PC-9 (cell line): ENCODE results near the gene OSBPL6. TPM values are rescaled to one million over a fixed set of nuclear protein-coding genes. Genes with fewer than 3 reads are reported as not detected.
"Not testable (repeated sequence)": the region's sequence is repeated elsewhere in the genome, so short reads cannot be mapped to it uniquely, and the experiment has no call there.

Source experiments
- BruUV-seq: library from RNA; stranded (reverse); fragments of 400-500 nt; replicated peaks from 2 replicates; lab custom pipeline; 2021; lab: Mats Ljungman, UMichigan
- CTCF ChIA-PET: fragments of 300-600 bp; sonication (Branson Sonifier 250); formaldehyde crosslinking; loops from one replicate; lab custom pipeline; 2022; ENCODE audit warnings: antibody characterized with exemption; lab: Charles Lee
- POLR2A ChIA-PET: fragments of 300-600 bp; sonication (Branson Sonifier 250); formaldehyde crosslinking; loops from one replicate; lab custom pipeline; 2022; ENCODE audit warnings: antibody characterized with exemption; ENCODE audit not compliant: unreplicated experiment; lab: Charles Lee
- DNase-seq, 2 experiments: peaks; one replicate each; pipeline versions ENCODE4 v3.0.0 to v3.0.0-alpha.2; 2015 to 2022; ENCODE audit warnings: mixed read lengths in 1 of 2
- H2AFZ ChIP-seq: fragments of 200-600 bp; sonication (generic); 2 replicates; pipeline ENCODE4 v1.8.1; 2017; ENCODE audit warnings: antibody characterized with exemption
- H3F3A ChIP-seq: fragments of 200-600 bp; sonication (generic); 2 replicates; pipeline ENCODE4 v1.8.1; 2017; ENCODE audit warnings: antibody characterized with exemption, mild to moderate bottlenecking, low read depth; ENCODE audit not compliant: insufficient read depth
- H3K27ac ChIP-seq: fragments of 200-600 bp; sonication (generic); 2 replicates; pipeline ENCODE4 v1.6.1; 2016; ENCODE audit warnings: mixed run types
- H3K27me3 ChIP-seq: fragments of 200-600 bp; sonication (generic); 2 replicates; pipeline ENCODE4 v1.6.1; 2016; ENCODE audit warnings: low read depth, mixed run types; ENCODE audit not compliant: insufficient read depth
- H3K36me3 ChIP-seq: fragments of 200-600 bp; sonication (generic); 2 replicates; pipeline ENCODE4 v1.6.1; 2016; ENCODE audit warnings: low read depth, mixed run types
- H3K4me1 ChIP-seq: fragments of 200-600 bp; sonication (generic); replicated peaks from 2 replicates; pipeline ENCODE4 v1.6.1; 2016; ENCODE audit warnings: mixed run types; ENCODE audit not compliant: insufficient read depth
- H3K4me2 ChIP-seq: fragments of 200-600 bp; sonication (generic); 2 replicates; pipeline ENCODE4 v1.6.1; 2017; ENCODE audit warnings: mixed run types
- H3K4me3 ChIP-seq: fragments of 200-600 bp; sonication (generic); 2 replicates; pipeline ENCODE4 v1.6.1; 2016; ENCODE audit warnings: mixed run types
- H3K79me2 ChIP-seq: fragments of 200-600 bp; sonication (generic); 2 replicates; pipeline ENCODE4 v1.6.1; 2017; ENCODE audit warnings: low read depth, mixed run types
- H3K9me2 ChIP-seq: fragments of 200-600 bp; sonication (generic); 2 replicates; pipeline ENCODE4 v1.8.1; 2017; ENCODE audit warnings: mild to moderate bottlenecking; ENCODE audit not compliant: insufficient read depth
- H3K9me3 ChIP-seq: fragments of 200-600 bp; sonication (generic); 2 replicates; pipeline ENCODE4 v1.8.1; 2016; ENCODE audit warnings: low read depth; ENCODE audit not compliant: insufficient read depth
- H4K20me1 ChIP-seq: fragments of 200-600 bp; sonication (generic); 2 replicates; pipeline ENCODE4 v1.8.1; 2017; ENCODE audit not compliant: insufficient read depth
- EZH2 ChIP-seq: fragments of 200-600 bp; sonication (generic); IDR thresholded peaks from 2 replicates; pipeline ENCODE4 v1.8.0; 2017; ENCODE audit warnings: antibody characterized with exemption, low read depth
- intact Hi-C: fragments of 100-400 bp; cut with micrococcal nuclease; formaldehyde crosslinking; loops from one replicate; pipeline ENCODE4 v1.10.0; 2022; ENCODE audit not compliant: unreplicated experiment
- total RNA-seq: library from RNA; stranded (reverse); gene quantifications from 2 replicates; pipeline ENCODE4 v1.2.3, GENCODE V29; 2021
- TF ChIP-seq, protein P1 (sequence below): fragments of 200-600 bp; sonication (generic); conservative IDR thresholded peaks from 2 replicates; pipeline ENCODE4 v1.6.1; 2017; ENCODE audit warnings: mixed run types, antibody characterized with exemption, mild to moderate bottlenecking, moderate library complexity

The OSBPL6 gene
- total RNA-seq, 1 experiment from 2014 or later, result 2.6 TPM

DNA sequence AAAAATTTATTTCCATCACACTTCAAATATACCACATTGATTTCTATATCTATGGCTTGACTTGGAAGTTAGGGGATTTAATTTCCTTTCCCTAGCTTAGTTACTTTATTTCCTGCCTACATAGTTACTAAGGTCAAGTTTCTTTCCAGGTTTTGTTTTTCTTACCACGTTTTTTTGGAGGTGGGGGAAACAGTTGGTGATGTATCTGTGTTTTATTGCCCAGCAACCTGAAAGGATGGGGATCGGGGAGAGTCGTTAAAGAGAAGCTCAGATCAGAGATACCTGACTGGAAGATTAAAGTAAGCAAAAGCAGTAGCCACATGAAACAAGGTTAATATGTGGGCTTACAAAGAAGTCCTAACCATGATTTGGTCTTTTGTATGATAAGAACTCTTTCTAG, 127.8 kb downstream of the OSBPL6 start:
- no peak overlapping the region for H3K4me2 ChIP-seq
- ChIA-PET POLR2A (no interaction called here), CTCF (no interaction called here)
- intact Hi-C loops, result no loop called here
- H3K27me3 ChIP-seq, result no peaks in the 10 kb centered on the region
- no peak overlapping the region for H3K27ac ChIP-seq
- H3F3A ChIP-seq, result no peaks in the 10 kb centered on the region
- no peaks in the 10 kb centered on the region for H3K79me2 ChIP-seq
- no peaks in the 10 kb centered on the region for H3K9me2 ChIP-seq
- no peaks in the 10 kb centered on the region for H4K20me1 ChIP-seq
- no TSS peak for BruUV-seq
- no peak for DNase-seq
- H3K9me3 ChIP-seq, result no peaks in the 10 kb centered on the region
- H2AFZ ChIP-seq, result no peak overlapping the region
- TF ChIP-seq, protein P1, sequence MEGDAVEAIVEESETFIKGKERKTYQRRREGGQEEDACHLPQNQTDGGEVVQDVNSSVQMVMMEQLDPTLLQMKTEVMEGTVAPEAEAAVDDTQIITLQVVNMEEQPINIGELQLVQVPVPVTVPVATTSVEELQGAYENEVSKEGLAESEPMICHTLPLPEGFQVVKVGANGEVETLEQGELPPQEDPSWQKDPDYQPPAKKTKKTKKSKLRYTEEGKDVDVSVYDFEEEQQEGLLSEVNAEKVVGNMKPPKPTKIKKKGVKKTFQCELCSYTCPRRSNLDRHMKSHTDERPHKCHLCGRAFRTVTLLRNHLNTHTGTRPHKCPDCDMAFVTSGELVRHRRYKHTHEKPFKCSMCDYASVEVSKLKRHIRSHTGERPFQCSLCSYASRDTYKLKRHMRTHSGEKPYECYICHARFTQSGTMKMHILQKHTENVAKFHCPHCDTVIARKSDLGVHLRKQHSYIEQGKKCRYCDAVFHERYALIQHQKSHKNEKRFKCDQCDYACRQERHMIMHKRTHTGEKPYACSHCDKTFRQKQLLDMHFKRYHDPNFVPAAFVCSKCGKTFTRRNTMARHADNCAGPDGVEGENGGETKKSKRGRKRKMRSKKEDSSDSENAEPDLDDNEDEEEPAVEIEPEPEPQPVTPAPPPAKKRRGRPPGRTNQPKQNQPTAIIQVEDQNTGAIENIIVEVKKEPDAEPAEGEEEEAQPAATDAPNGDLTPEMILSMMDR, result no peak
- no peak for TF ChIP-seq EZH2
- no peaks in the 10 kb centered on the region for H3K4me1 ChIP-seq
- H3K4me3 ChIP-seq, result no peak overlapping the region
- H3K36me3 ChIP-seq, result no peaks in the 10 kb centered on the region

DNA sequence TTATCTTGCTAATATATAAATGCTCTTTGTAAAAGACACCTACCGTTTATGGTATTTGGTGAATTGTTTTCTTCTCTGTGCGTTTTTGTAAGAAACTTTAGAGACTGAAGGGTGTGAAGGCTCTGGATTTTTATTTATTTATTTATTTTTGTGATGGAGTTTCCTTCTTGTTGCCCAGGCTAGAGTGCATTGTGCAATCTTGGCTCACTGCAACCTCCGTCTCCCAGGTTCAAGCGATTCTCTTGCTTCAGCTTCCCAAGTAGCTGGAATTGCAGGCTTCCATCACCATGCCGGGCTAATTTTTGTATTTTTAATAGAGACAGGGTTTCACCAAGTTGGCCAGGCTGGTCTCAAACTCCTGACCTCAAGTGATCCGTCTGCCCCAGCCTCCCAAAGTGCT, 129.0 kb downstream of the OSBPL6 start:
- POLR2A ChIA-PET, result not testable (repeated sequence)

DNA sequence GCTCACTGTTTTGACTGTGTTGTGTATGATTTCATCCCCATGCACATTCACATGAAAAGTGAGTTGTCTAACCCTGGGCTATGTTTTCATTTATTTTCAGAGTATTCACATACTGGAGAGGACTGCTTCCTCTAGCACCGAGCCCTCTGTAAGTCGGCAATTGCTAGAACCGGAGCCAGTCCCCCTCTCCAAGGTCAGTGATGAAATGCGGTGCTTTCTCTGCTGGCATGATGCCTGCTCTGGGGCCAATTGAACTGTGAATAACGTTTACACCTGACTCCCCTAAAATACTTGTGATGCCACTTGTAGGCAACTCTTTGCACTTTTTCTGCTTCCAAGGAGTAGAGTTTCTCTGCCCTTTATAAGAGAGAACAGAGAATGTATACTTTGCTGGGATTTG, 129.8 kb downstream of the OSBPL6 start:
- DNase-seq, result no peak
- BruUV-seq, result no TSS peak
- TF ChIP-seq, protein P1, result no peak
- TF ChIP-seq EZH2, result no peak
- H3K27ac ChIP-seq, result no peak overlapping the region
- H4K20me1 ChIP-seq, result no peaks in the 10 kb centered on the region
- H3K4me3 ChIP-seq, result no peak overlapping the region
- no peaks in the 10 kb centered on the region for H3F3A ChIP-seq
- CTCF ChIA-PET, result no interaction called here
- no peak overlapping the region for H3K4me2 ChIP-seq
- POLR2A ChIA-PET, result no interaction called here
- no peaks in the 10 kb centered on the region for H3K36me3 ChIP-seq
- no peaks in the 10 kb centered on the region for H3K27me3 ChIP-seq
- no peak overlapping the region for H2AFZ ChIP-seq
- no peaks in the 10 kb centered on the region for H3K9me2 ChIP-seq
- H3K9me3 ChIP-seq, result no peaks in the 10 kb centered on the region
- no peaks in the 10 kb centered on the region for H3K79me2 ChIP-seq
- intact Hi-C loops, result no loop called here
- H3K4me1 ChIP-seq, result no peaks in the 10 kb centered on the region

More for the DNA sequence above, 129.0 kb downstream of the OSBPL6 start:
- H3F3A ChIP-seq, DNase-seq, H3K36me3 ChIP-seq, H4K20me1 ChIP-seq, H3K9me3 ChIP-seq, H2AFZ ChIP-seq, CTCF ChIA-PET, H3K27ac ChIP-seq, H3K4me2 ChIP-seq, H3K4me1 ChIP-seq, BruUV-seq, H3K27me3 ChIP-seq, H3K79me2 ChIP-seq, intact Hi-C loops, H3K4me3 ChIP-seq, H3K9me2 ChIP-seq: not testable (repeated sequence)

DNA sequence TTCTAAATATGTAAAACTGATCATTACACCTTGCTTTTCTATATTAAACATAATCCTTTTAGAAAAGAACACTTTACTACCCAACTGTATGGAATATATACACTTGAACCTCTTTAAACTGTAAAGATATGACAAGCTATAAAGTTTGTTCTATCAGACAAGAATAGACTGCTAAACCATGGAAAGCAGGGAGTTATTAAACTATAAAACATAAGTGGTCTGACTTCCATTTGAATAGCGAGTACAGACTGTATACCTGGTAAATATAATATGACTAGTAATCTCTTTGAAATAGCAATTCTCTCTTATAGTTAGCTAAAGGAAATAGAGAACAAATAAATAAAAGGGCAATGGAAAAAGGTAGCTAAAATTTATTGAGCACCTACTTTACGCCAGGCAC, 131.0 kb downstream of the OSBPL6 start:
- no peak for TF ChIP-seq EZH2
- TF ChIP-seq, protein P1, result no peak
- Histone ChIP-seq H2AFZ (no peak overlapping the region), H3K9me2 (no peaks in the 10 kb centered on the region), H3K36me3 (no peaks in the 10 kb centered on the region), H3K27ac (no peak overlapping the region), H3K79me2 (no peaks in the 10 kb centered on the region), H3K4me1 (no peaks in the 10 kb centered on the region), H4K20me1 (no peaks in the 10 kb centered on the region), H3K9me3 (no peaks in the 10 kb centered on the region), H3K4me3 (no peak overlapping the region), H3K4me2 (no peak overlapping the region), H3K27me3 (no peaks in the 10 kb centered on the region), H3F3A (no peaks in the 10 kb centered on the region)
- POLR2A ChIA-PET, result no interaction called here
- CTCF ChIA-PET, result no interaction called here
- intact Hi-C loops, result no loop called here
- DNase-seq, result no peak
- no TSS peak for BruUV-seq
